ENCODE data around the gene USF1.

GRCh38 chr1:161059293-161059692 is 13.5 kb upstream of the USF1 start:
- TF ChIP-seq CTCF (IDR thresholded peaks at IDR 0.05) (no peak), POLR2A (IDR thresholded peaks at IDR 0.05) (no peak)
